Superior temporal gyrus (tissue), 1 donor: ENCODE data around the gene TMEM100.

Experiments
- DNase-seq: peaks from one replicate; pipeline ENCODE4 v3.0.0-alpha.2; 2016; ENCODE audit errors: extremely low spot score

TMEM100 gene

GRCh38 chr17:55743103-55743679 lies 20.5 kb upstream of the TMEM100 start:
- DNase-seq = no peak

GRCh38 chr17:55742272-55743102 lies 19.8 kb upstream of the TMEM100 start:
- no peak for DNase-seq

GRCh38 chr17:55741356-55741700 lies 18.7 kb upstream of the TMEM100 start:
- DNase-seq = no peak

- DNase-seq = no peak
These were observed 18.1 kb upstream of the TMEM100 start for GRCh38 chr17:55740511-55741355.

GRCh38 chr17:55737976-55738501 lies 15.4 kb upstream of the TMEM100 start:
- no peak for DNase-seq

GRCh38 chr17:55735731-55736405 lies 13.2 kb upstream of the TMEM100 start:
- no peak for DNase-seq

GRCh38 chr17:55734128-55734781 lies 11.6 kb upstream of the TMEM100 start:
- DNase-seq = no peak

GRCh38 chr17:55731586-55732250 lies 9.1 kb upstream of the TMEM100 start:
- DNase-seq = no peak

- DNase-seq = no peak
These were observed 8.1 kb upstream of the TMEM100 start for GRCh38 chr17:55730808-55731207.

GRCh38 chr17:55730380-55730779 lies 7.7 kb upstream of the TMEM100 start:
- no peak for DNase-seq

GRCh38 chr17:55729484-55729883 lies 6.8 kb upstream of the TMEM100 start:
- DNase-seq = no peak

GRCh38 chr17:55728833-55729232 lies 6.2 kb upstream of the TMEM100 start:
- no peak for DNase-seq

- no peak for DNase-seq
These were observed 5.7 kb upstream of the TMEM100 start for GRCh38 chr17:55728361-55728760.

- no peak for DNase-seq
These were observed 5.3 kb upstream of the TMEM100 start for GRCh38 chr17:55727920-55728319.

- no peak for DNase-seq
These were observed 4.6 kb upstream of the TMEM100 start for GRCh38 chr17:55727275-55727674.

- no peak for DNase-seq
These were observed 3.8 kb upstream of the TMEM100 start for GRCh38 chr17:55726440-55726839.

- no peak for DNase-seq
These were observed 804 bp upstream of the TMEM100 start for GRCh38 chr17:55723488-55723848.

- no peak for DNase-seq
These were observed 488 bp downstream of the TMEM100 start for GRCh38 chr17:55722016-55722736.

- DNase-seq = no peak
These were observed 1.5 kb downstream of the TMEM100 start for GRCh38 chr17:55720919-55721836.
